ENCODE measurements around the gene MPZL1. TPM values are rescaled to one million over a fixed set of nuclear protein-coding genes. Genes with fewer than 3 reads are reported as not detected.

MPZL1 gene
- total RNA-seq, 1 donor = 112 TPM

DNA sequence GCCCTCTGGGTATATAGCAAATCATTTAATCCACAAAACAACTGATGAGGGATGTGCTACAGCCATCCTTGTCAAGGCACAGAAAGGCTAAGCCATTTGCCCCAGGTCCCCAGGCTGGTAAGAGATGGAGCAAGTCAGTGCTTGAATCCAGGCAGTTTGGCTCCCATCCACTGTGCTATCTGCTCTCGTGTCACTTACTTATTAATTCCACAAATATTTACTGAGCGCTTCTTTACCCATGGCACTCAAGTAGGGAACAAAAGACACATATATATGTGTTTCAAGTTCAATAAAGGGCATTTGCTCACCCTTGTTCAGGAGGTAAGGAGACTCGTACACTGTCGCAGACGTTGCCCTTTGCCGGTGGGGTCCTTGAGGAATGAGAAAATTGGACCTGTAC, 38.6 kb upstream of the MPZL1 start:
- H3K4me3 ChIP-seq (ENCODE audit: low read depth, low read length) = no peak overlapping the region
- no peak for DNase-seq (ENCODE audit: low read depth)
- TF ChIP-seq CTCF (IDR thresholded peaks at IDR 0.05; ENCODE audit: insufficient read depth, low read length) = no peak

DNA sequence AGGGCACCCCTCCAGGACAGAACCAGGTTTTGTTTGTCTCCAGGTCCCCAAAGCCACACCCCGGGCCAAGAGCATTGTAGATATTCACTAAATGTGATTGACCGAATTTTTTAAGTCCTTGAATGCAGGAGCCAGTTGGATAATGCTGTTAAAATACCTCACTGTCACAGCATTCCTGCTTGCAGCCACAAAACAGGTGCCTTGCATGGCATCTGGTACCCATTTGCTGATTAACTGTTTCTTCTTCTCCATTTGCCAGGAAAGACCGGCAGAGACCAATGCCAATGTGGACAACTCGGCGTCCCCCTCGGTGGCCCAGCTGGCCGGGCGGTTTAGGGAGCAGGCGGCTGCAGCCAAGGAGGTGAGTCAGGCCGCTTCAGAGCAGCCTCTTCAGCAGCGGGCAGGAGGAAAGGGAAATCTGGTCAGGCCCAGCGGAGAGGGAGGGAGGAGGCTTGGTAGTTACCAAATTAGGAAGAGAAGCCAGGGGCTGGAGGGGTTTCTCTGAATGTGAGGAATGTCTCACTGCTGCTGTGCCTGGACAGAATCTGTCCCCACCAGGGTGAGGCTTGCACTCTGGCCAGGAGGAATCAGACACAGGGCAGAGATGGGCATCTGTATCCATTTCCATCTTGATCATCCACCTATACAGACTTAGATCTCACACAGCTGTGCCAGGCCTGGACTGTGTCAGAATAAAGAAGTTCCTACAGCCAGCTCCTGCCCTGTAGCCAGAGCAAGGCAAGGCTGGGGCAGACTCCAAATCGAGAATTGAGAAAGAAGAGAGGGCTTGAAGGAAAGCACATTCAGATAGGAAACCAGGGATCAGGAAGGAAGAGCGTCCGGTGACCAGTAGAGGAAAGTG, 37.9 kb upstream of the MPZL1 start:
- TF ChIP-seq CTCF (IDR thresholded peaks at IDR 0.05; ENCODE audit: insufficient read depth, low read length) = no peak
- DNase-seq (ENCODE audit: low read depth) = no peak
- no peak overlapping the region for H3K4me3 ChIP-seq (ENCODE audit: low read depth, low read length)

GRCh38 chr1:167685844-167686243, 35.9 kb upstream of the MPZL1 start:
- no peak for TF ChIP-seq CTCF (IDR thresholded peaks at IDR 0.05; ENCODE audit: insufficient read depth, low read length)
- DNase-seq (ENCODE audit: low read depth) = no peak
- H3K4me3 ChIP-seq (ENCODE audit: low read depth, low read length) = no peak overlapping the region

GRCh38 chr1:167687919-167688519, 33.8 kb upstream of the MPZL1 start:
- peak; percentile 94 for TF ChIP-seq CTCF (IDR thresholded peaks at IDR 0.05; ENCODE audit: insufficient read depth, low read length)
- peak; percentile 89 for DNase-seq (ENCODE audit: low read depth)
- no peak overlapping the region for H3K4me3 ChIP-seq (ENCODE audit: low read depth, low read length)

- no peak overlapping the region for H3K4me3 ChIP-seq (ENCODE audit: low read depth, low read length)
- TF ChIP-seq CTCF (IDR thresholded peaks at IDR 0.05; ENCODE audit: insufficient read depth, low read length) = no peak
- peak; percentile 18 for DNase-seq (ENCODE audit: low read depth)
Measured at GRCh38 chr1:167689567-167689920, 32.2 kb upstream of the MPZL1 start.

- no peak overlapping the region for H3K4me3 ChIP-seq (ENCODE audit: low read depth, low read length)
- no peak for DNase-seq (ENCODE audit: low read depth)
- TF ChIP-seq CTCF (IDR thresholded peaks at IDR 0.05; ENCODE audit: insufficient read depth, low read length) = no peak
Measured at GRCh38 chr1:167690053-167690452, 31.7 kb upstream of the MPZL1 start.

All from fibroblast of the aortic adventitia (primary cell).